Caco-2 (cell line): ENCODE data around the gene PLXDC2. TPM values are rescaled to one million over a fixed set of nuclear protein-coding genes. Genes with fewer than 3 reads are reported as not detected.

Source experiments
- BruUV-seq: library from RNA; stranded (reverse); fragments of 400-500 nt; replicated peaks from 2 replicates; lab custom pipeline; 2021; lab: Mats Ljungman, UMichigan
- CTCF ChIA-PET: fragments of 300-600 bp; sonication (Branson Sonifier 250); formaldehyde crosslinking; loops from one replicate; lab custom pipeline; 2022; ENCODE audit warnings: antibody characterized with exemption; lab: Charles Lee
- POLR2A ChIA-PET: fragments of 300-600 bp; sonication (Branson Sonifier 250); formaldehyde crosslinking; loops from one replicate; lab custom pipeline; 2022; ENCODE audit warnings: antibody characterized with exemption; lab: Charles Lee
- DNase-seq, 2 experiments: peaks; one replicate each; pipeline versions ENCODE4 v3.0.0 to v3.0.0-alpha.2; 2020 to 2022
- H3K27me3 ChIP-seq: replicated peaks from 2 replicates; pipeline ENCODE4 v1.6.0; 2011; ENCODE audit warnings: low read length; ENCODE audit not compliant: control insufficient read depth, insufficient read depth
- H3K36me3 ChIP-seq: 2 replicates; pipeline ENCODE4 v1.5.1; 2011; ENCODE audit warnings: low read length; ENCODE audit not compliant: control insufficient read depth, insufficient read depth
- H3K4me1 ChIP-seq: fragments of 250-450 bp; sonication (Bioruptor Pico); 2 replicates; pipeline ENCODE4 v1.5.1; 2020; ENCODE audit warnings: mild to moderate bottlenecking
- H3K4me3 ChIP-seq: 2 replicates; pipeline ENCODE4 v1.5.1; 2011; ENCODE audit warnings: low read depth, mild to moderate bottlenecking, control low read depth, low read length
- H3K9me3 ChIP-seq: fragments of 250-450 bp; sonication (Bioruptor Pico); 2 replicates; pipeline ENCODE4 v1.5.1; 2020; ENCODE audit warnings: mild to moderate bottlenecking, moderate library complexity
- H3K27ac Mint-ChIP-seq: one replicate; pipeline ENCODE4 v1.8.0; 2022; ENCODE audit warnings: mixed read lengths; ENCODE audit not compliant: unreplicated experiment
- H3K27me3 Mint-ChIP-seq: one replicate; pipeline ENCODE4 v1.8.0; 2022; ENCODE audit warnings: mixed read lengths; ENCODE audit not compliant: insufficient read depth, unreplicated experiment
- H3K36me3 Mint-ChIP-seq: one replicate; pipeline ENCODE4 v1.8.0; 2022; ENCODE audit warnings: mild to moderate bottlenecking, mixed read lengths; ENCODE audit not compliant: insufficient read depth, unreplicated experiment
- H3K4me1 Mint-ChIP-seq: one replicate; pipeline ENCODE4 v1.8.0; 2022; ENCODE audit warnings: low read depth, mixed read lengths; ENCODE audit not compliant: unreplicated experiment
- H3K4me3 Mint-ChIP-seq: one replicate; pipeline ENCODE4 v1.8.0; 2022; ENCODE audit warnings: mild to moderate bottlenecking, moderate library complexity, mixed read lengths; ENCODE audit not compliant: unreplicated experiment
- H3K9me3 Mint-ChIP-seq: one replicate; pipeline ENCODE4 v1.8.0; 2022; ENCODE audit warnings: mixed read lengths; ENCODE audit not compliant: unreplicated experiment
- intact Hi-C: fragments of 100-400 bp; cut with micrococcal nuclease; formaldehyde crosslinking; loops from one replicate; pipeline ENCODE4 v1.10.0; 2022; ENCODE audit not compliant: unreplicated experiment
- total RNA-seq: library from RNA; stranded (reverse); gene quantifications from 2 replicates; pipeline ENCODE4 v1.2.3, GENCODE V29; 2022
- TF ChIP-seq, protein P1 (sequence below), 2 experiments: fragments of 200-600 bp in 1 of 2; IDR thresholded peaks; 1 replicate in 1 of 2; 2 replicates in 1 of 2; pipeline versions ENCODE4 v1.5.1 to v1.8.0; 2011 to 2022; ENCODE audit warnings: antibody characterized with exemption in 1 of 2, control low read depth in 1 of 2, inconsistent platforms in 1 of 2, low read depth in 1 of 2, low read length in 1 of 2, mild to moderate bottlenecking in 1 of 2, moderate library complexity in 1 of 2; ENCODE audit not compliant: insufficient read depth in 1 of 2, severe bottlenecking in 1 of 2, unreplicated experiment in 1 of 2

The PLXDC2 gene
- total RNA-seq, 1 experiment from 2014 or later = 0.54 TPM

DNA sequence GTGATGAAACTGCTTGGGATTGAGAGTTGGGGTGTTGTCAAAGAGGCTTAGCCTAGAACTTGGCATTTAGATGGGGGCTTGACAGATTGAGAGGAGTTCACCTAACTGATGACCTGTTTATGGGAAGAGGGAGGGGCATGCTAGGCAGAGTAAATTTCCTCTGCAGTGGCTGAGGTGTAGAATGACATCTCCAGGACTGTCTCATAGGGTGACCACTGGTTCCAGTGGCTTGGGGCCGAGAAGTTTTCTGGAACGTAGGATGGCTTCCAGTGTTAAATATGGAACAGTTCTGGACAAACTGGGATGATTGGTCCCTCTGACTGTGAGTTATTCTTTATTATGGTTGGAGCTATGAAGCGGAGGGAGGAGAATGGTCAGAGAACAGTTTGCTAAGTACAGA lies 186.4 kb downstream of the PLXDC2 start:
- H3K4me3 Mint-ChIP-seq = no peak overlapping the region
- peaks cover 3% of the 10 kb centered on the region for H3K27me3 Mint-ChIP-seq
- no TSS peak for BruUV-seq
- H3K27me3 ChIP-seq = no peaks in the 10 kb centered on the region
- H3K9me3 Mint-ChIP-seq = no peaks in the 10 kb centered on the region
- H3K36me3 Mint-ChIP-seq = no peaks in the 10 kb centered on the region
- intact Hi-C loops = no loop called here
- H3K4me1 Mint-ChIP-seq = no peaks in the 10 kb centered on the region
- no peaks in the 10 kb centered on the region for H3K36me3 ChIP-seq
- H3K9me3 ChIP-seq = no peaks in the 10 kb centered on the region
- TF ChIP-seq, protein P1, sequence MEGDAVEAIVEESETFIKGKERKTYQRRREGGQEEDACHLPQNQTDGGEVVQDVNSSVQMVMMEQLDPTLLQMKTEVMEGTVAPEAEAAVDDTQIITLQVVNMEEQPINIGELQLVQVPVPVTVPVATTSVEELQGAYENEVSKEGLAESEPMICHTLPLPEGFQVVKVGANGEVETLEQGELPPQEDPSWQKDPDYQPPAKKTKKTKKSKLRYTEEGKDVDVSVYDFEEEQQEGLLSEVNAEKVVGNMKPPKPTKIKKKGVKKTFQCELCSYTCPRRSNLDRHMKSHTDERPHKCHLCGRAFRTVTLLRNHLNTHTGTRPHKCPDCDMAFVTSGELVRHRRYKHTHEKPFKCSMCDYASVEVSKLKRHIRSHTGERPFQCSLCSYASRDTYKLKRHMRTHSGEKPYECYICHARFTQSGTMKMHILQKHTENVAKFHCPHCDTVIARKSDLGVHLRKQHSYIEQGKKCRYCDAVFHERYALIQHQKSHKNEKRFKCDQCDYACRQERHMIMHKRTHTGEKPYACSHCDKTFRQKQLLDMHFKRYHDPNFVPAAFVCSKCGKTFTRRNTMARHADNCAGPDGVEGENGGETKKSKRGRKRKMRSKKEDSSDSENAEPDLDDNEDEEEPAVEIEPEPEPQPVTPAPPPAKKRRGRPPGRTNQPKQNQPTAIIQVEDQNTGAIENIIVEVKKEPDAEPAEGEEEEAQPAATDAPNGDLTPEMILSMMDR (IDR thresholded peaks at IDR 0.05; ENCODE audit: insufficient read depth in 1 of 2, low read depth in 1 of 2, low read length in 1 of 2, severe bottlenecking in 1 of 2, unreplicated experiment in 1 of 2) = no peak
- ChIA-PET POLR2A (no interaction called here), CTCF (no interaction called here)
- no peak for DNase-seq
- H3K4me1 ChIP-seq = no peaks in the 10 kb centered on the region
- no peak overlapping the region for H3K27ac Mint-ChIP-seq
- no peak overlapping the region for H3K4me3 ChIP-seq

DNA sequence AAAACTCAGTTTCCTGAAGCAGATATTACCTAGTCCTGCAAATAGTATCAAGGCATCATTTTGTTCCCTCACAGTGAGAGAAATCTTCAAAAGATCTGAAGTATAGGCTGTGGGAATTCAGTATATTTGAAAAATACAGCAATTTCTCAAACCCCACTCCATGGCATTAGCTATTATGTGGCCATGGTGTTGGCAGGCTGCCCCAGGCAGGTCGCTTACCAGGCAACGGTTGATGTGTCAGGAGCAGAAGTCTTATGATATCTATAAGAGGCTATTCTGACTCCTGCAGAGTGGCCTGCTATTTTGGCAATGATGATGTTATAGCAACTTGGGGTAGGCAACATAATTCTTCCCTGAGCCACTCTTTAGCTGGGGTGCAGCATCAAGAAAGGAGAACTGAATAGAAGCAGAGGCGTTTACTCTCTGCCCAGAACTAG lies 187.9 kb downstream of the PLXDC2 start:
- Mint-ChIP-seq H3K9me3 (no peaks in the 10 kb centered on the region), H3K4me1 (no peaks in the 10 kb centered on the region), H3K27me3 (peaks cover 3% of the 10 kb centered on the region), H3K4me3 (no peak overlapping the region), H3K27ac (no peak overlapping the region), H3K36me3 (no peaks in the 10 kb centered on the region)
- CTCF ChIA-PET = no interaction called here
- Histone ChIP-seq H3K4me3 (no peak overlapping the region), H3K4me1 (no peaks in the 10 kb centered on the region), H3K36me3 (no peaks in the 10 kb centered on the region), H3K27me3 (no peaks in the 10 kb centered on the region), H3K9me3 (no peaks in the 10 kb centered on the region)
- DNase-seq = no peak
- intact Hi-C loops = no loop called here
- TF ChIP-seq, protein P1 (IDR thresholded peaks at IDR 0.05; ENCODE audit: insufficient read depth in 1 of 2, low read depth in 1 of 2, low read length in 1 of 2, severe bottlenecking in 1 of 2, unreplicated experiment in 1 of 2) = no peak
- POLR2A ChIA-PET = no interaction called here
- no TSS peak for BruUV-seq

- no TSS peak for BruUV-seq
Measured at GRCh38 chr10:20005638-20006037, 189.4 kb downstream of the PLXDC2 start.

More at GRCh38 chr10:20005638-20006037, 189.4 kb downstream of the PLXDC2 start:
- H3K27me3 ChIP-seq = no peaks in the 10 kb centered on the region; the same call in 1 of the 2 replicates
- no peak overlapping the region for H3K4me3 ChIP-seq
- TF ChIP-seq, protein P1 (IDR thresholded peaks at IDR 0.05; ENCODE audit: insufficient read depth in 1 of 2, low read depth in 1 of 2, low read length in 1 of 2, severe bottlenecking in 1 of 2, unreplicated experiment in 1 of 2) = no peak
- Mint-ChIP-seq H3K4me3 (no peak overlapping the region), H3K36me3 (no peaks in the 10 kb centered on the region), H3K27ac (no peak overlapping the region), H3K27me3 (peaks cover 3% of the 10 kb centered on the region), H3K9me3 (no peaks in the 10 kb centered on the region), H3K4me1 (no peaks in the 10 kb centered on the region)
- intact Hi-C loops = no loop called here
- no peaks in the 10 kb centered on the region for H3K36me3 ChIP-seq
- H3K4me1 ChIP-seq = no peaks in the 10 kb centered on the region
- POLR2A ChIA-PET = no interaction called here
- no peak for DNase-seq
- H3K9me3 ChIP-seq = no peaks in the 10 kb centered on the region
- CTCF ChIA-PET = no interaction called here
